ENCODE data around the gene HEXD.
"Not testable (repeated sequence)": the region's sequence is repeated elsewhere in the genome, so short reads cannot be mapped to it uniquely, and the experiment has no call there.

The HEXD gene

DNA sequence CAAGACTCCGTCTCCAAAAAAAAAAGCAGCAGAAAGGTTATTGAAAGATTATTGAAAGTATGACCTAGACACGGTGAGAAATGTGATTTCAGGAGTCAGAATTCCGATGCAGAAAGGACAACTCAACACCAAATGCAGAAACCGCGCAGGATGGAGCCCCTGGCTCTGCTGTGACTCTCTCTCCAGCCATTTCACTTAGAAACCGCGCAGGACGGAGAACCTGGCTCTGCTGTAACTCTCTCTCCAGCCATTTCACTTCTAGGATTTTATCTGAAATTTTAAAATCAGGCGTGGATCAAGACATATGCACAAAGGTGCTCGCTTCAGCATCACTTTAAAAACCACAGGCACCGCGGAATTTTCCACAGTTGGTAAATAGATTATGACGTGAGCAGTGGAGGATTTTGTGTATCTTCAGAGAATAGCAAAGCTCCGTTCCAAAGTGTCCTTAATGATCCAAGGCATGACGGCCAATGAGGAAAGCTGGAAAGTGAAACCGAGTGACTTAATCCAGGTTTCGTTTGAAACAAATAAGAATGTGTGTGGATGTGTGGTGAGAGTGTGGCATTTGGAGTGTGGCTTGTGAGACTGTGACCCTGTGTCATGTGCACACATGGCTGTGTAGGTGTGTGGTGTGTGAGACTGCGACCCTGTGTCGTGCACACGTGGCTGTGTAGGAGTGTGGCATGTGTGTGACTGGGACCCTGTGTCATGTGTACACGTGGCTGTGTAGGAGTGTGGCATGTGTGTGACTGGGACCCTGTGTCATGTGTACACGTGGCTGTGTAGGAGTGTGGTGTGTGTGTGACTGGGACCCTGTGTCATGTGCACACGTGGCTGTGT, 37.1 kb upstream of the HEXD start:
- DNase-seq (ENCODE audit: low spot score): no peak
- TF ChIP-seq, protein P1, sequence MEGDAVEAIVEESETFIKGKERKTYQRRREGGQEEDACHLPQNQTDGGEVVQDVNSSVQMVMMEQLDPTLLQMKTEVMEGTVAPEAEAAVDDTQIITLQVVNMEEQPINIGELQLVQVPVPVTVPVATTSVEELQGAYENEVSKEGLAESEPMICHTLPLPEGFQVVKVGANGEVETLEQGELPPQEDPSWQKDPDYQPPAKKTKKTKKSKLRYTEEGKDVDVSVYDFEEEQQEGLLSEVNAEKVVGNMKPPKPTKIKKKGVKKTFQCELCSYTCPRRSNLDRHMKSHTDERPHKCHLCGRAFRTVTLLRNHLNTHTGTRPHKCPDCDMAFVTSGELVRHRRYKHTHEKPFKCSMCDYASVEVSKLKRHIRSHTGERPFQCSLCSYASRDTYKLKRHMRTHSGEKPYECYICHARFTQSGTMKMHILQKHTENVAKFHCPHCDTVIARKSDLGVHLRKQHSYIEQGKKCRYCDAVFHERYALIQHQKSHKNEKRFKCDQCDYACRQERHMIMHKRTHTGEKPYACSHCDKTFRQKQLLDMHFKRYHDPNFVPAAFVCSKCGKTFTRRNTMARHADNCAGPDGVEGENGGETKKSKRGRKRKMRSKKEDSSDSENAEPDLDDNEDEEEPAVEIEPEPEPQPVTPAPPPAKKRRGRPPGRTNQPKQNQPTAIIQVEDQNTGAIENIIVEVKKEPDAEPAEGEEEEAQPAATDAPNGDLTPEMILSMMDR (IDR thresholded peaks at IDR 0.05; ENCODE audit: extremely low read depth, missing control alignments): no peak

DNA sequence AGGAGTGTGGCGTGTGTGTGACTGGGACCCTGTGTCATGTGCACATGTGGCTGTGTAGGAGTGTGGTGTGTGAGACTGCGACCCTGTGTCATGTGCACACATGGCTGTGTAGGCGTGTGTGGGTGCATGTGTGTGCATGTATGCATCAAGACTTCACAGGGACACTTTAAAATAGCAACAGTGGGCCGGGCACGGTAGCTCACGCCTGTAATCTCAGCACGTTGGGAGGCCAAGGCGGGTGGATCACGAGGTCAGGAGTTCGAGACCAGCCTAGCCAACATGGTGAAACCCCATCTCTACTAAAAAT, 36.5 kb upstream of the HEXD start:
- DNase-seq (ENCODE audit: low spot score): not testable (repeated sequence)

DNA sequence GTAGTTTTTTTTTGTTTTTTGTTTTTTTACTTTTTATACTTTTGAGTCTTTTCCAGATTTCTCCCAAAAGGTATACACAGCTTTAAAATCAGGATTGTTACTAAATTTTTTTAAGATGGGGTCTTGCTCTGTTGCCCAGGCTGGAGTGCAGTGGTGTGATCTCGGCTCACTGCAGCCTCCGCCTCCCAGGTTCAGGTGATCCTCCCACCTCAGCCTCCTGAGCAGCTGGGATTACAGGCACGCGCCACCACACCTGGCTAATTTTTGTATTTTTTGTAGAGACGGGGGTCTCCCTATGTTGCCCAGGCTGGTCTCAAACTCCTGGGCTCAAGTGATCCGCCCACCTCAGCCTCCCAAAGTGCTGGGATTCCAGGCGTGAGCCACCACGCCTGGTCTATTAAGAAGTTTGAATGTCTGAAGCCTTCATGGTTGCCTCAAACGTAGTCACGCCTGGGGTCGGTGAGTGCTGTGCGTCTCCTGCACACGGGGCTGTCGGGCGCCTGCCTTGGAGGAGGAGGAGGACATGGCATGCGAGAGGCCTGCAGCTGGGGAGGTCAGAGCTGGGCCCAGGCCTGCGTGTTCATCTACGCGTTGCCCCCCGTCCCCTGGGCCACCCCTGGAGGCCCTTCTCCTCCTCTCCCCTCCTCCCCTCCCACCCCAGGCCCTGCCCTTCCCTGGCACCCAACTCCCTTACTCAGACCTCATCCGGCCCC, 35.8 kb upstream of the HEXD start:
- DNase-seq (ENCODE audit: low spot score): not testable (repeated sequence)

DNA sequence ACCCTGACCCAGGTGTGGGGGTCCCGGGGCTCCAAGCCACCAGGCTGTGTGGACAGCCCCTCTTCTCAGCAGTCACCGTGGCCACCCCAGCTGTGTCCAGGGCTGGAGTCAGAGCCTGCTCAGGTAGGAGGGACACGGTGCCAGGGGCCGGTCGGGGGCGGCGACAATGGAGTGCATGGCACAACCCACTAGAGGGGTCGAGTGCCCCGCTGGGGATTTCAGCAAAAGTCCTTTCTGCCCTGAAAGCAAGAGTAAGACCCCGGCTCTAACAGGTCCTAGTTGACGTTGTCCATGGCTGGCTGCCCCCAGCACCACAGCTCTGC, 35.3 kb upstream of the HEXD start:
- DNase-seq (ENCODE audit: low spot score): no peak
- TF ChIP-seq, protein P1 (IDR thresholded peaks at IDR 0.05; ENCODE audit: extremely low read depth, missing control alignments): no peak

GRCh38 chr17:82383411-82383810, 34.7 kb upstream of the HEXD start:
- TF ChIP-seq, protein P1 (IDR thresholded peaks at IDR 0.05; ENCODE audit: extremely low read depth, missing control alignments): no peak
- no peak for DNase-seq (ENCODE audit: low spot score)

DNA sequence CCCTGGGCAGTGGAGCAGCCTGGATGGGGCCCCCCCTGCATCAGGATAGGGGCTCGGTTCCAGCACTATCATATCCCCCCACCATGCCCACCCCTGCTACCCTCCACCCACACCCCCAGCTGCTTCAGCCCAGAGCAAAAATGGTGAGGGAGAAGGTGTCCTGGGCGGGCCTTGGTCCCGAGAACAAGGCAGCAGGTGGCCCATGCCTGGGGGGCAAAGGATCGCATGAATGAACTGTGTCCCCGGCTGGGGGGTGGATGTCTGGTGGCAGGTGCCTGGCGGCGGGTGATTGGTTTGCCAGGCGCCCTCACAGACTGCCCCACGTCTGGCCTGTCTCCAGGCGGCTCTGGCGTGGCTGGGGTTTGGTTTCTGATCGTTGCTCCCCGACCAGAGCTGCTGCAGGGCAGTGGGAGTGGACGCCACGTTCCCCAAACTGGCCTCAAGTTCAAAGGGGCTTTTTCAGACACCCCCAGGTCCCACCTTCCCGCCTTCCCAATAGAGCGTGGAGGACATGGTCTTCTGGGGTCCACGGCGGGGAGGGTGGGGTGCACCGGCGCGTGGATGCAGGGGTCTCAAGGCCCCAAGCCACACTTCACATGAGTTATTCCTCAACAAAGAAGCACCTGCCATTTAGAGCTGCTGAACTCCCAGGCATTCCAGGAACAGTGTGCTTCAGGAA, 34.0 kb upstream of the HEXD start:
- no peak for DNase-seq (ENCODE audit: low spot score)
- TF ChIP-seq, protein P1 (IDR thresholded peaks at IDR 0.05; ENCODE audit: extremely low read depth, missing control alignments): no peak

- TF ChIP-seq, protein P1 (IDR thresholded peaks at IDR 0.05; ENCODE audit: extremely low read depth, missing control alignments): no peak
- no peak for DNase-seq (ENCODE audit: low spot score)
Measured at GRCh38 chr17:82384730-82385481, 33.2 kb upstream of the HEXD start.
